ENCODE measurements around the gene EPB41L4A.

DNA sequence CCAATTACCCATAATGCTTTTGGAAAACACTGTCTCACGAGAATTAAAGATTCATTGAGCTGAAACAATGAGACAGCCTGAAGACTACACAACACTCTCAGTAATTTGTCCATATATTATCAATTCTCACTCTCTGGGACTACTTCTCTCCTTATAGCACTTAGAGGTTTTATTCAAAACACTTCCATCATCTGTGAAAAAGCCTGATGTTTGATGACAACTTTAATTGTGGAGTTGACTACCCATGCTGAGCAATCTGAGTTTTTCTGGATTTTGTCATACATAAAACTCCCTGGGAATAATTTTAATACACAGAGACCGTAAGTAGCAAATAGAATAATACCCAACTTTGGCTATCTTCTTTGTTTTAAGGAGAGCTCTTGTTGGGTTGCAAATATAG, 305.5 kb downstream of the EPB41L4A start:
- TF ChIP-seq, protein P1, sequence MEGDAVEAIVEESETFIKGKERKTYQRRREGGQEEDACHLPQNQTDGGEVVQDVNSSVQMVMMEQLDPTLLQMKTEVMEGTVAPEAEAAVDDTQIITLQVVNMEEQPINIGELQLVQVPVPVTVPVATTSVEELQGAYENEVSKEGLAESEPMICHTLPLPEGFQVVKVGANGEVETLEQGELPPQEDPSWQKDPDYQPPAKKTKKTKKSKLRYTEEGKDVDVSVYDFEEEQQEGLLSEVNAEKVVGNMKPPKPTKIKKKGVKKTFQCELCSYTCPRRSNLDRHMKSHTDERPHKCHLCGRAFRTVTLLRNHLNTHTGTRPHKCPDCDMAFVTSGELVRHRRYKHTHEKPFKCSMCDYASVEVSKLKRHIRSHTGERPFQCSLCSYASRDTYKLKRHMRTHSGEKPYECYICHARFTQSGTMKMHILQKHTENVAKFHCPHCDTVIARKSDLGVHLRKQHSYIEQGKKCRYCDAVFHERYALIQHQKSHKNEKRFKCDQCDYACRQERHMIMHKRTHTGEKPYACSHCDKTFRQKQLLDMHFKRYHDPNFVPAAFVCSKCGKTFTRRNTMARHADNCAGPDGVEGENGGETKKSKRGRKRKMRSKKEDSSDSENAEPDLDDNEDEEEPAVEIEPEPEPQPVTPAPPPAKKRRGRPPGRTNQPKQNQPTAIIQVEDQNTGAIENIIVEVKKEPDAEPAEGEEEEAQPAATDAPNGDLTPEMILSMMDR (IDR thresholded peaks at IDR 0.05; ENCODE audit: poor library complexity, severe bottlenecking): no peak
- TF ChIP-seq, protein P2, sequence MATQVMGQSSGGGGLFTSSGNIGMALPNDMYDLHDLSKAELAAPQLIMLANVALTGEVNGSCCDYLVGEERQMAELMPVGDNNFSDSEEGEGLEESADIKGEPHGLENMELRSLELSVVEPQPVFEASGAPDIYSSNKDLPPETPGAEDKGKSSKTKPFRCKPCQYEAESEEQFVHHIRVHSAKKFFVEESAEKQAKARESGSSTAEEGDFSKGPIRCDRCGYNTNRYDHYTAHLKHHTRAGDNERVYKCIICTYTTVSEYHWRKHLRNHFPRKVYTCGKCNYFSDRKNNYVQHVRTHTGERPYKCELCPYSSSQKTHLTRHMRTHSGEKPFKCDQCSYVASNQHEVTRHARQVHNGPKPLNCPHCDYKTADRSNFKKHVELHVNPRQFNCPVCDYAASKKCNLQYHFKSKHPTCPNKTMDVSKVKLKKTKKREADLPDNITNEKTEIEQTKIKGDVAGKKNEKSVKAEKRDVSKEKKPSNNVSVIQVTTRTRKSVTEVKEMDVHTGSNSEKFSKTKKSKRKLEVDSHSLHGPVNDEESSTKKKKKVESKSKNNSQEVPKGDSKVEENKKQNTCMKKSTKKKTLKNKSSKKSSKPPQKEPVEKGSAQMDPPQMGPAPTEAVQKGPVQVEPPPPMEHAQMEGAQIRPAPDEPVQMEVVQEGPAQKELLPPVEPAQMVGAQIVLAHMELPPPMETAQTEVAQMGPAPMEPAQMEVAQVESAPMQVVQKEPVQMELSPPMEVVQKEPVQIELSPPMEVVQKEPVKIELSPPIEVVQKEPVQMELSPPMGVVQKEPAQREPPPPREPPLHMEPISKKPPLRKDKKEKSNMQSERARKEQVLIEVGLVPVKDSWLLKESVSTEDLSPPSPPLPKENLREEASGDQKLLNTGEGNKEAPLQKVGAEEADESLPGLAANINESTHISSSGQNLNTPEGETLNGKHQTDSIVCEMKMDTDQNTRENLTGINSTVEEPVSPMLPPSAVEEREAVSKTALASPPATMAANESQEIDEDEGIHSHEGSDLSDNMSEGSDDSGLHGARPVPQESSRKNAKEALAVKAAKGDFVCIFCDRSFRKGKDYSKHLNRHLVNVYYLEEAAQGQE (IDR thresholded peaks at IDR 0.05; ENCODE audit: borderline replicate concordance): no peak
- no peak for TF ChIP-seq SMC3 (conservative IDR thresholded peaks at IDR 0.05; ENCODE audit: poor library complexity)
- TF ChIP-seq EZH2 (IDR thresholded peaks at IDR 0.05; ENCODE audit: borderline replicate concordance, insufficient read depth, low read length, poor library complexity, severe bottlenecking): no peak
- TF ChIP-seq EP300 (conservative IDR thresholded peaks at IDR 0.05; ENCODE audit: poor library complexity, severe bottlenecking): peak; percentile 84
- TF ChIP-seq TAF1 (IDR thresholded peaks at IDR 0.05; ENCODE audit: low read depth): no peak
- TF ChIP-seq POLR2AphosphoS5 (IDR thresholded peaks at IDR 0.05): peak; percentile 79

All from neural cell (in vitro differentiated cells).